ENCODE data around the gene C7orf33.

- TF ChIP-seq CTCF (conservative IDR thresholded peaks at IDR 0.05; ENCODE audit: low read length) (no peak), EZH2phosphoT487 (IDR thresholded peaks at IDR 0.05; ENCODE audit: borderline replicate concordance, low read depth, low read length) (no peak)
These were observed 926 bp upstream of the C7orf33 start for GRCh38 chr7:148589640-148590039.
